HUDEP-2 (cell line): ENCODE results near the gene KCNQ4.
A peak's percentile ranks its signal among the peaks of the same experiment; 100 is the strongest.

Experiments used
- DNase-seq, 76 experiments: peaks; one replicate each; lab custom pipeline; 2025; ENCODE audit not compliant: unreplicated experiment in 76 of 76; lab: John Stamatoyannopoulos, UW

KCNQ4 gene

DNA sequence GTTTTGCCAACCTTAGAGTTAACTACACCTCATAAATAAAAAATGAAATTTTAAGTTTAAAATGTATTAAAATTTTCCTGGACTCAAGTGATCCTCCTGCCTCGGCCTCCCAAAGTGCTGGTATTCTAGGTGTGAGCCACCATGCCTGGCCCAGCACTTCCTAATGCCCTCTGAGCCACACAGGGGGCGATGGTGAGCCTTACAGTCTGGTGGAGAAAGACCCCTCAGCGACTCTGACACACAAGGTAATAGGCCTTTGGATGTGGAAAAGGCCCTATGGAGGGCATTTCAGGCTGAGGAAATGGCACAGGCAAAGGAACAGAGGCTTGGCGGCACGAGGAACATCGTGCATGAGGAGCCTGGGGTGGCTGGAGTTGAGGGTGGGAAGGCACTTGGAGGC, 71.9 kb downstream of the KCNQ4 start:
- no peak for DNase-seq

DNA sequence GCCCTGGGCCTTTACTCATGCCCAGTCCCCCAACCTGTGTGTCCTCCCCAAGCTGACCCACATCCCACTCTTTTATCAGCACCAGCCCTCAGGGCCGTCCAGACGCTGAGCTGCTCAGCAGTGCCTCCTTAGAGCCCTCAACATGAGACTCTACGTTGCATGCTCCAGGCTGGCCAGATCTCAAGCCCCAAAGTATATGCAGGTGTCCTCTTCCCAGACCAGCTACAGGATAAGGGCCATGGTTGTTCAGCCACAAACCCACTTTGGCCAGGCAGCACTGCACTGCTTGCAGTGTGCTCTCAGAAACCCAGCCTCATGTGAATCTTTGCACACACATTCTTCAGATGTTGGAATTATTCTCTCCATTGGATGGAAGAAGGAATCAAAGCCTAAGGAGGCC, 72.5 kb downstream of the KCNQ4 start:
- DNase-seq = no peak

DNA sequence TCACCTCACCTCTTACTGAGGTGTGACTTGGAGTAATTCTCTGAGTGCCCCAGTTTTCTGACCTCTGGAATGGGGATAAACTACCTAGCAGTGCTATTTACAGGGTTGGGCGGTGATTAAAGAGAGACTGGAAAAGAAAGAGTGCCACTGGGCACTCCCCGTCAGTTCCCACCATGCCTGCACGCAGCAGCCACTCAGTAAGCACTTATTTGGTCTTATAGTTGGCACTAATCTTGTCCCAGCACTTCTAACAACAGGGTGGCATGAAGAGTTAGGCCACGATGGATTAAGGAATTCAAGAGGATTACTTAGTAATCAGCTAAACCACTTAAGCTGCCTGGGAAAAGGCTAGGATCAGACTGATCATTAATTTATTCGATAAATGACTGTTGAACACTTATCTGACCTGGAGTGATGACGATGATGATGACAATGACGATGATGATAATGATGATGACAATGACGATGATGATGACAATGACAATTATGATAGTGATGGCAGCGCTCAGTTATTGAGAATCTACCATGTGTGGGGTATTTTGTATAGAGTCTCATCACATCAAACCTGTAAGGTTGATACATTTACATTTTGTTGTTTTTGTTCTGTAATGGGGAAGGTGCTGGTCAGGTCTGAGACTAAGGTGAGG, 73.2 kb downstream of the KCNQ4 start:
- no peak for DNase-seq

- no peak for DNase-seq
These were observed 74.2 kb downstream of the KCNQ4 start for GRCh38 chr1:40857737-40858136.

- no peak for DNase-seq
These were observed 75.3 kb downstream of the KCNQ4 start for GRCh38 chr1:40858856-40859416.

DNA sequence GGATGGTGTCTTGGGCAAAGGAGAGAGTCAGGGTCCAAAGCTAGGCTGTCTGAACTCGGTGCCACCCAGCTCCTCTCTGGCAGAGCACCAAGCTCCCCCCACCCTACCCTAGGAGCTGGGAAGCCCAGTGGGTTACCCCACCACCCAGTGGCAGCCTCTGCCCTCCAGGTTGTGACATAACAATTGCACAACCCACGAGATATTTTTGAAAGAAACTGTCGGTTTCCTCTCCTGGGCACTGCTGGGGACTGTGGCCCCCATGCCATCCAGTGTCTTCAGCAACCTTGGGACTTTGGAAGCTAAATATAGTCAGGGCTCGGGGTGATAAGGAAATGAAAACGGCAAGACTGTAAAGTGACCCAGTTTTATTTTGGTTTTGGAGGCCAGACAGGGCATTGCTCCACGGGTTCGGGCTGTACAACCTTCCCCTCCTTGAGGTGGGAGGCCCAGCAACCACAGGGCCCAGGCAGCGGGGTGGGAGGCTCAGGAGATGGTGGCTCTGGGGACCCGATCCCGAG, 77.2 kb downstream of the KCNQ4 start:
- DNase-seq = no peak

DNA sequence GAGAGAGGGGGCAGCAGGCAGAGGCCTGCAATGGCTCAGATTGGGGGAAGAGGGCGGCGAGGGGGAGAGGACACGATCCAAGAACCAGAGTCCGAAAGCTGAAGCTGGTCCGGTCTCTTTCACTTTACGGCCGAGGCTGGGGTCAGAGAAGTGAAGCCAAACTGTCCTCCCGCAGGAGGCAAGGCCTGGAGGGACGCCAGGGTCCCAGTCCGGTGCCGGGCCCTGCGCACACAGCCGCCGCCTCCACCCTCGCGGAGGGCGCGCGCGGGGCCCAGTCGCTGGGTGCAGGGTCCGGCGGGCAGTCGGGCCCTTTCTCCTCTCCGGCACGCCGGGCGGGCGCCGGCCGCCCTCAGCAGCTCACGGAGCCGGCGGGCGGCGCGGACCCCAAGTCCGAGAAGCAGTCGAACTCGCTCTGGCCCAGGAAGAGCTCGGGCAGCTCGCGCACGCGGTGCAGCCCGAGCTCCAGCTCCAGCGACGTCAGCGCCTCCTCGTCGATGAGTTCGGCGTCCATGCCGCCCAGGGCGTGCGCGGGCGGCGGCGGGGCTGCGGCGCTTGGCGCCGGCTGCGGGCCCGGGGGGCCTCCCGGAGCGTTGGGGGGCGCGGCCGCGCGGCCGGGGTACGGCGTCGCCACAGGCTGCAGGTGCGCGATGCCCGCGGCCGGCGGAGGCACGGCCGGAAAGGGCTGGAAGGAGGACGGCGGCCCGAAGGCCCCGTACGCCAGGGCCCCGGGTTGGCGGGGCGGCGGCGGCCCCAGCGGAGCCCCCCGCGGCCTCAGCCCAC, 77.8 kb downstream of the KCNQ4 start:
- DNase-seq = peak in 7 of 76 experiments; percentile 7 to 22 (median 10)

GRCh38 chr1:40862008-40862863, 78.6 kb downstream of the KCNQ4 start, which contains the start of gene CITED4:
TSS of gene CITED4 (minus strand) at chr1:40862363. CDS start at chr1:40862127, 236 bp downstream.
- DNase-seq = peak in 74 of 76 experiments; percentile 26 to 93 (median 85)

DNA sequence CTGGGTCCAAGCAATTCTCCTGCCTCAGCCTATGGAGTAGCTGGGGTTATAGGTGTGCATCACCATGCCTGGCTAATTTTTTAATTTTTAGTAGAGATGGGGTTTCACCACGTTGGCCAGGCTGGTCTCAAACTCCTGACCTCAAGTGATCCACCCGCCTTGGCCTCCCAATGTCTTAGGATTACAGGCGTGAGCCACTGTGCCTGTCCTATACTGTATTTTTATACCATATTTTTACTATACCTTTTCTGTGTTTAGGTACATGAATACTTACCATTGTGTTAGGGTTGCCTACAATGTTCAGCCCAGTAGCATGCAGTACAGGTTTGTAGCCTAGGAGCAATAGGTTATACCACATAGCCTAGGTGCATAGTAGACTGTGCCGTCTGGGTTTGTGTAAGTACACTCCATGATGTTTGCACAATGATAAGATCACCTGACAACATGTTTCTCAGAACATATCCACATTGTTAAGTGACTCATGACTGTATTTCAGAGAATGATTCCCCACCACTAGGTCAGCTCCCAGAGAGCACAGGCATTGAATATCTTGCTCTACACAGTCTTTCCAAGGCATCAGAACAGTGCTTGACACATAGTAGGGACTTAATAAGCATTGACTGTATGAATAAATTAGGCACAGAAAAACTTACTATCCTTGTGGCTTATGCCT, 84.6 kb downstream of the KCNQ4 start:
- DNase-seq = peak in 5 of 76 experiments; percentile 4 to 32 (median 18)

- DNase-seq = no peak
These were observed 86.6 kb downstream of the KCNQ4 start for GRCh38 chr1:40870135-40870728.

DNA sequence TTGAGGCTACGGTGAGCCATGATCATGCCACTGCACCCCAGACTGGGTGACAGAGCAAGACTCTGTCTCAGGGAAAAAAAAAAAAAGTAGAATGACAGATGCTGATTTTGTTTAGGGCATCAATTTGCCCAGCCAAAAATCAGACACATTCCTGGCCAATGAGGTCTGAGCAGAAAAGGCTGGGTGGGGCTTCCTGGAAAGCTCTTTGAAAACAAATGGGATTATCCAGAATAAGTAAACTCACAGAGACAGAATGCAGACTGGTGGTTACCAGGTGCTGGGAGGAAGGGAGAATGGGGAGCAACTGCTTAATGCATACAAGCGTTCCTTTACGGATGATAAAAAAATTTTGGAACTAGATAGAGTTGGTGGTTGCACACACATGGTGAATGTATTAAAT, 88.7 kb downstream of the KCNQ4 start:
- DNase-seq = no peak

GRCh38 chr1:40873863-40874472, 90.4 kb downstream of the KCNQ4 start:
- DNase-seq = no peak

- no peak for DNase-seq
These were observed 92.8 kb downstream of the KCNQ4 start for GRCh38 chr1:40876436-40876761.

GRCh38 chr1:40876891-40877290, 93.3 kb downstream of the KCNQ4 start:
- no peak for DNase-seq

GRCh38 chr1:40877698-40878097, 94.1 kb downstream of the KCNQ4 start:
- no peak for DNase-seq

GRCh38 chr1:40878906-40879305, 95.3 kb downstream of the KCNQ4 start:
- no peak for DNase-seq

- DNase-seq = no peak
These were observed 96.0 kb downstream of the KCNQ4 start for GRCh38 chr1:40879482-40880175.

DNA sequence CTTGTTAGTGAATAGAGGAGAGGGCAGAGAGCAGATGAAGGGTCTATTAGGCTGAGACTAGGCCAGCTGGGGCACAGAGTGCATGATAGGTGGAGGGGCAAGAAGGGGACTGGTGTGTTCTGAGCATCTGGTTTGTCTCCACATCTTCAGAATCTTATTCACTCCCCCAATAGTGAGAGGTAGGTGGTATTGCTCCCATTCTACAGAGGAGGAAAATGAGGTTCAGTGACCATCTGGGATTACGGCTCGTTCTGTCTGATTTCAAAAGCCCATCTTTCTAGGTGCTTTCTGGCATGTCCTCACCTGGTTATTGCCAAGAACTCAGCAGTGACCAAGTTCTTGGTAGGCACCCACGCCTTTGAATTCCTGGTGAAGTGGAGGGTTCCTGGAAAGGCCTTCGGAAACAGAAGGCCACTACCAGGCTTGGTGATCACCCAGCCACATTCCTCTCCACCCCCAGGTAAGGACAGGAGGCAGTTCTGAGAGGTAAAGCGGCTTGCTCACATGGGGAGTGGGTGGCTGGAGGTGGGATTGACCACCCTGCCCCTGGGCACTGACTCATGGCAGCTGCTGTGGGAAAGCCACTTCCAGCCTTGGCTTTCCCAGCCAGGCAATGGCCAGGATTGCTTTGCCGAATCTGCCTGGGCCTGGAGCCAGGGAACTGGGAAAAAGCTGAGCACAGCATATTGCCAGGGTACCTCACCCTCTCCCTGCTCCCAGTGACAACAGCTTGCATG, 97.4 kb downstream of the KCNQ4 start:
- DNase-seq = no peak
